Type B pancreatic cell (in vitro differentiated cells): Measurements from ENCODE around the gene KRT84. TPM values are rescaled to one million over a fixed set of nuclear protein-coding genes. Genes with fewer than 3 reads are reported as not detected.

Experiments used
- DNase-seq: peaks from one replicate; pipeline ENCODE4 v3.0.0; 2021; ENCODE audit warnings: mixed read lengths; ENCODE audit not compliant: unreplicated experiment; ENCODE audit errors: extremely low spot score
- H3K27ac Mint-ChIP-seq: 2 replicates; pipeline ENCODE4 v1.8.0; 2021; ENCODE audit warnings: mild to moderate bottlenecking, mixed read lengths
- H3K27me3 Mint-ChIP-seq: 2 replicates; pipeline ENCODE4 v1.8.0; 2021; ENCODE audit warnings: mixed read lengths
- H3K36me3 Mint-ChIP-seq: 2 replicates; pipeline ENCODE4 v1.8.0; 2021; ENCODE audit warnings: mixed read lengths
- H3K4me1 Mint-ChIP-seq: one replicate; pipeline ENCODE4 v1.8.0; 2021; ENCODE audit warnings: mixed read lengths; ENCODE audit not compliant: unreplicated experiment
- H3K4me3 Mint-ChIP-seq: 2 replicates; pipeline ENCODE4 v1.8.0; 2021; ENCODE audit warnings: mild to moderate bottlenecking, mixed read lengths
- H3K9me3 Mint-ChIP-seq: 2 replicates; pipeline ENCODE4 v1.8.0; 2021; ENCODE audit warnings: mixed read lengths
- CTCF ChIP-seq: fragments of 200-600 bp; sonication (generic); conservative IDR thresholded peaks from 2 replicates; pipeline ENCODE4 v1.5.0; 2021; ENCODE audit warnings: antibody characterized with exemption, mild to moderate bottlenecking
- total RNA-seq: library from RNA; stranded (reverse); gene quantifications from 2 replicates; pipeline ENCODE4 v1.2.1, GENCODE V29; 2021; ENCODE audit warnings: low replicate concordance

KRT84 gene
- total RNA-seq, 1 donor from 2014 or later, result not detected

- Mint-ChIP-seq H3K4me3 (no peak overlapping the region), H3K27ac (no peak overlapping the region), H3K4me1 (peaks cover 5% of the 10 kb centered on the region), H3K36me3 (no peaks in the 10 kb centered on the region), H3K27me3 (peaks cover 29% of the 10 kb centered on the region), H3K9me3 (no peaks in the 10 kb centered on the region)
- no peak for DNase-seq
- TF ChIP-seq CTCF, result no peak
These were observed 37.6 kb upstream of the KRT84 start for GRCh38 chr12:52423035-52423434.

DNA sequence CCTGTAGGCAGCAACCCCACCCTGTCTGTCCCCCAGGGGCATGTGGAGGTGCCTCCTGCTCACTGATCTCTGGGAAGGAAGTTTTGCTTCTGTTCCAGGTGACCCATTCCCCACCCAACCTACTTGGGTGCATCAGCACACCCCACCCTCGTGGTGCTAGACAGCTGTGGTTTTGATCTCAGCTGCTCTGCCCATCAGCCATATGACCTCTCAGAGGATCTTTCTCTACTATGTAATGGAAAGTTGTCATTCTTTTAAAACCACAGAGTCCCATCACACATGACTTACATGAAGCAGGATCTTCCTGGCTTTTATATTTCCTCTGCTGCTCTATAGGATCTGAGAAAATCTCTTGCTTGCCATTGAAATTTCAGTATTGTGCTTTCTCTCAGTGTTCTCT lies 34.2 kb upstream of the KRT84 start:
- peaks cover 8% of the 10 kb centered on the region for H3K4me1 Mint-ChIP-seq
- H3K27me3 Mint-ChIP-seq, result peaks cover 23% of the 10 kb centered on the region
- H3K4me3 Mint-ChIP-seq, result no peak overlapping the region
- no peaks in the 10 kb centered on the region for H3K9me3 Mint-ChIP-seq
- H3K36me3 Mint-ChIP-seq, result no peaks in the 10 kb centered on the region
- no peak overlapping the region for H3K27ac Mint-ChIP-seq
- DNase-seq, result no peak
- TF ChIP-seq CTCF, result no peak

DNA sequence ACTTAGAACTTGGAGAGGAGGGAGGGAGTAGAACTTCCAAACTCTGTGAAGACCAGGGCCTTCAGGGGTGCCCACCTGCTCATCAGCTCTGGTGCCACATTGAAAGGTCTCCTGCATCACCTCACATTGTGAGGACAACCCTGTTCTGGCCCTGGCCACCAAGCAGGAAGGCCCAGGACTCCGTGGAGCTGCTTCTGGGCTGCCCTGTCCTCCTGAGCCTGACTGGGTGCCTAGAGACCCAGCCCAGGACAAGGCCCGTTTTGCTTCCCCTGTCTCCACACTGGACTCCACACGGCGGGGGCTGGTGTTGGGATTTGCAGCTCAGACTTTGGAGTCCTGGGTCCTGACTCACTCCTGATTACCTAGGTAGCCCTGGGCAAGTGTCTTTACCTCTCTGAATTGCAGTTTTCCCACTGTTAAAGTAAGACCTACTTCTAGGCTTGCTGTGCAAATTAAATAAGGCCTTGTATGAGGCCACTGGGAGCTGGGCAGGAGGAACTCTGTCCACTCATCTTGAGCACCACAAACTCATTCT lies 33.2 kb upstream of the KRT84 start:
- no peak for TF ChIP-seq CTCF
- Mint-ChIP-seq H3K27me3 (peaks cover 19% of the 10 kb centered on the region), H3K27ac (no peak overlapping the region), H3K9me3 (no peaks in the 10 kb centered on the region), H3K4me3 (no peak overlapping the region), H3K36me3 (no peaks in the 10 kb centered on the region), H3K4me1 (peaks cover 8% of the 10 kb centered on the region)
- no peak for DNase-seq

GRCh38 chr12:52417740-52418139 lies 32.3 kb upstream of the KRT84 start:
- Mint-ChIP-seq H3K27ac (no peak overlapping the region), H3K36me3 (no peaks in the 10 kb centered on the region), H3K27me3 (peaks cover 24% of the 10 kb centered on the region), H3K4me3 (no peak overlapping the region), H3K9me3 (no peaks in the 10 kb centered on the region), H3K4me1 (peaks cover 4% of the 10 kb centered on the region)
- no peak for TF ChIP-seq CTCF
- no peak for DNase-seq

- Mint-ChIP-seq H3K27ac (no peak overlapping the region), H3K27me3 (peaks cover 17% of the 10 kb centered on the region), H3K36me3 (no peaks in the 10 kb centered on the region), H3K9me3 (no peaks in the 10 kb centered on the region), H3K4me3 (no peak overlapping the region), H3K4me1 (peaks cover 4% of the 10 kb centered on the region)
- no peak for TF ChIP-seq CTCF
- DNase-seq, result no peak
These were observed 31.3 kb upstream of the KRT84 start for GRCh38 chr12:52416795-52417194.
